H1 (cell line): Measurements from ENCODE around the gene IRF9. TPM values are rescaled to one million over a fixed set of nuclear protein-coding genes. Genes with fewer than 3 reads are reported as not detected.
"Not testable (repeated sequence)": the region's sequence is repeated elsewhere in the genome, so short reads cannot be mapped to it uniquely, and the experiment has no call there.

Experiments
- CTCF ChIA-PET: fragments of 300-600 bp; sonication (Branson Sonifier 250); formaldehyde crosslinking; loops from one replicate; lab custom pipeline; 2021; ENCODE audit not compliant: partially characterized antibody; lab: Charles Lee
- POLR2A ChIA-PET: fragments of 300-600 bp; sonication (Branson Sonifier 250); formaldehyde crosslinking; loops from one replicate; lab custom pipeline; 2021; ENCODE audit warnings: inconsistent platforms; ENCODE audit not compliant: partially characterized antibody; lab: Charles Lee
- DNase-seq, 2 experiments: peaks; one replicate each; pipeline versions ENCODE4 v3.0.0 to v3.0.0-alpha.2; 2010 to 2022; ENCODE audit warnings: low spot score in 2 of 2, low read depth in 1 of 2, mixed read lengths in 1 of 2
- FAIRE-seq: peaks from 2 replicates; lab custom pipeline; 2011; peaks lifted over from hg19 to GRCh38; lab: Jason Lieb, UNC
- H2AFZ ChIP-seq: 2 replicates; pipeline ENCODE4 v1.8.1; 2012; ENCODE audit warnings: low read length, inconsistent platforms
- H2AK5ac ChIP-seq: 2 replicates; pipeline ENCODE4 v1.6.1; 2013; ENCODE audit warnings: low read depth, low read length
- H2BK120ac ChIP-seq: replicated peaks from 2 replicates; pipeline ENCODE3; 2013; ENCODE audit warnings: low read depth, low read length, inconsistent platforms
- H2BK12ac ChIP-seq: 2 replicates; pipeline ENCODE4 v1.6.1; 2013; ENCODE audit warnings: low read depth, low read length
- H2BK15ac ChIP-seq: 2 replicates; pipeline ENCODE4 v1.6.1; 2013; ENCODE audit warnings: low read length
- H2BK20ac ChIP-seq: 2 replicates; pipeline ENCODE4 v1.6.1; 2013; ENCODE audit warnings: low read length
- H2BK5ac ChIP-seq: 2 replicates; pipeline ENCODE4 v1.6.1; 2013; ENCODE audit warnings: low read depth, low read length
- H3K14ac ChIP-seq: 2 replicates; pipeline ENCODE4 v1.6.1; 2013; ENCODE audit warnings: inconsistent platforms; ENCODE audit not compliant: insufficient read length
- H3K18ac ChIP-seq: 2 replicates; pipeline ENCODE4 v1.6.1; 2013; ENCODE audit warnings: low read length; ENCODE audit errors: extremely low read depth
- H3K23ac ChIP-seq: 2 replicates; pipeline ENCODE4 v1.6.1; 2013; ENCODE audit warnings: inconsistent platforms; ENCODE audit not compliant: insufficient read length
- H3K23me2 ChIP-seq: 2 replicates; pipeline ENCODE4 v1.6.1; 2013; ENCODE audit warnings: low read depth, low read length
- H3K27ac ChIP-seq: 2 replicates; pipeline ENCODE4 v1.6.1; 2011; ENCODE audit warnings: low read depth, low read length, inconsistent platforms
- H3K27me3 ChIP-seq, 4 experiments: replicated peaks in 1 of 4; 1 replicate in 1 of 4; 2 replicates in 3 of 4; pipeline versions ENCODE4 v1.6.1 to v1.8.1; 2011 to 2013; ENCODE audit warnings: low read length in 3 of 4, mild to moderate bottlenecking in 3 of 4, inconsistent platforms in 2 of 4, mixed read lengths in 2 of 4, moderate library complexity in 1 of 4; ENCODE audit not compliant: control insufficient read depth in 3 of 4, insufficient read depth in 3 of 4; ENCODE audit errors: extremely low read depth in 1 of 4
- H3K36me3 ChIP-seq, 4 experiments: 2 replicates each; pipeline versions ENCODE4 v1.6.1 to v1.8.1; 2011 to 2013; ENCODE audit warnings: mild to moderate bottlenecking in 4 of 4, low read length in 3 of 4, moderate library complexity in 2 of 4, control low read depth in 1 of 4, inconsistent platforms in 1 of 4; ENCODE audit not compliant: insufficient read depth in 4 of 4, control insufficient read depth in 2 of 4
- H3K4ac ChIP-seq: replicated peaks from 2 replicates; pipeline ENCODE3; 2013; ENCODE audit warnings: low read length, low read depth, mixed read lengths, inconsistent platforms; ENCODE audit not compliant: insufficient read length
- H3K4me1 ChIP-seq, 4 experiments: replicated peaks in 1 of 4; 1 replicate in 1 of 4; 2 replicates in 3 of 4; pipeline versions ENCODE4 v1.6.1 to v1.8.1; 2011 to 2013; ENCODE audit warnings: low read length in 3 of 4, inconsistent platforms in 2 of 4, mixed read lengths in 1 of 4; ENCODE audit not compliant: insufficient read depth in 4 of 4, control insufficient read depth in 3 of 4
- H3K4me2 ChIP-seq, 2 experiments: 2 replicates each; pipeline versions ENCODE4 v1.6.1 to v1.8.1; 2011 to 2013; ENCODE audit warnings: low read depth in 2 of 2, low read length in 2 of 2, control low read depth in 1 of 2, inconsistent platforms in 1 of 2, mild to moderate bottlenecking in 1 of 2; ENCODE audit not compliant: insufficient read depth in 1 of 2
- H3K4me3 ChIP-seq, 4 experiments: fragments of 200-600, 300-600 bp in 1 of 4; sonication (generic), shearing (Covaris generic), sonication (Bioruptor Twin) in 1 of 4; 2 replicates each; pipeline versions ENCODE4 v1.5.1 to v1.8.1; 2011 to 2016; ENCODE audit warnings: low read length in 4 of 4, low read depth in 3 of 4, control low read depth in 2 of 4, inconsistent platforms in 2 of 4, mild to moderate bottlenecking in 2 of 4, mixed read lengths in 1 of 4, moderate library complexity in 1 of 4; ENCODE audit not compliant: insufficient read depth in 2 of 4; ENCODE audit errors: extremely low read depth in 1 of 4
- H3K56ac ChIP-seq: replicated peaks from 2 replicates; pipeline ENCODE3; 2013; ENCODE audit warnings: low read depth, mild to moderate bottlenecking, mixed read lengths, low read length, inconsistent platforms; ENCODE audit not compliant: insufficient read length
- H3K79me1 ChIP-seq: 2 replicates; pipeline ENCODE4 v1.6.1; 2013; ENCODE audit warnings: low read depth, low read length, control low read depth
- H3K79me2 ChIP-seq, 2 experiments: 2 replicates each; pipeline versions ENCODE4 v1.6.1 to v1.8.1; 2012 to 2013; ENCODE audit warnings: low read length in 2 of 2, mild to moderate bottlenecking in 2 of 2, inconsistent platforms in 1 of 2; ENCODE audit not compliant: insufficient read depth in 2 of 2, control insufficient read depth in 1 of 2
- H3K9ac ChIP-seq, 4 experiments: replicated peaks in 1 of 4; 1 replicate in 1 of 4; 2 replicates in 3 of 4; pipeline versions ENCODE4 v1.6.1 to v1.8.1; 2011 to 2013; ENCODE audit warnings: low read depth in 3 of 4, low read length in 3 of 4, control low read depth in 2 of 4, mild to moderate bottlenecking in 2 of 4, moderate library complexity in 2 of 4, inconsistent platforms in 1 of 4; ENCODE audit errors: extremely low read depth in 1 of 4
- H3K9me3 ChIP-seq, 2 experiments: 2 replicates each; pipeline versions ENCODE4 v1.6.1 to v1.8.1; 2012 to 2013; ENCODE audit warnings: mild to moderate bottlenecking in 2 of 2, moderate library complexity in 2 of 2, control low read depth in 1 of 2, inconsistent platforms in 1 of 2, low read depth in 1 of 2, low read length in 1 of 2, mixed read lengths in 1 of 2; ENCODE audit not compliant: insufficient read depth in 2 of 2
- H4K20me1 ChIP-seq, 2 experiments: replicated peaks in 1 of 2; 2 replicates each; pipeline versions ENCODE3 to v1.8.1; 2011 to 2013; ENCODE audit warnings: inconsistent platforms in 2 of 2, low read length in 2 of 2, mild to moderate bottlenecking in 1 of 2; ENCODE audit not compliant: insufficient read depth in 2 of 2, control insufficient read depth in 1 of 2
- H4K5ac ChIP-seq: 2 replicates; pipeline ENCODE4 v1.6.1; 2013; ENCODE audit warnings: low read length, low read depth, mixed read lengths, inconsistent platforms; ENCODE audit not compliant: insufficient read length
- H4K8ac ChIP-seq: 2 replicates; pipeline ENCODE4 v1.8.0; 2013; ENCODE audit warnings: mild to moderate bottlenecking, moderate library complexity, low read length, inconsistent platforms; ENCODE audit not compliant: insufficient read depth; ENCODE audit errors: extremely low read depth
- H4K91ac ChIP-seq: replicated peaks from 2 replicates; pipeline ENCODE3; 2013; ENCODE audit warnings: low read length, mixed read lengths, inconsistent platforms; ENCODE audit not compliant: insufficient read length
- WGBS, 2 experiments: shearing (Covaris generic) in 1 of 2; methylation state at CpG; one replicate each; pipeline versions ENCODE4 v1.1.6 to v1.1.7; 2013 to 2015; ENCODE audit warnings: low lambda C conversion rate in 2 of 2, mixed read lengths in 2 of 2, inconsistent platforms in 1 of 2, low coverage in 1 of 2, missing lambda C conversion rate in 1 of 2; ENCODE audit not compliant: insufficient replicate concordance in 2 of 2, insufficient coverage in 1 of 2, insufficient read length in 1 of 2; ENCODE audit errors: extremely low coverage in 1 of 2, missing lambda C conversion rate in 1 of 2; 5-methylcytosine and 5-hydroxymethylcytosine counted together
- polyA plus RNA-seq, 7 experiments: library from polyadenylated mRNA; depleted of rRNA in 3 of 7; stranded (reverse) in 5 of 7; unstranded in 2 of 7; fragments of >200 nt in 5 of 7; fragments of 200-250 nt in 2 of 7; gene quantifications; 1 replicate in 5 of 7; 2 replicates in 1 of 7; 4 replicates in 1 of 7; pipeline versions ENCODE4 v1.2.1 to v1.2.3, GENCODE V29; 2011 to 2013; ENCODE audit warnings: missing spikeins in 2 of 7, mixed read lengths in 2 of 7
- total RNA-seq: library from RNA; stranded (reverse); fragmentation: NEBNext Ultra II Directional; extraction: Animal tissue kit (Norgen Biotek cat#: 25700); gene quantifications from 2 replicates; pipeline ENCODE4 v1.2.1, GENCODE V29; 2021

The IRF9 gene
- total and polyA plus RNA-seq, 2 of the 8 experiments (the other 6 are each of a cell fraction or from before 2014, with no cell fraction given): 11.4 to 13.2 TPM

GRCh38 chr14:24202538-24202937 is 41.5 kb downstream of the IRF9 start:
- H3K79me1 ChIP-seq, H2BK15ac ChIP-seq, DNase-seq, FAIRE-seq, H2AFZ ChIP-seq, H2BK20ac ChIP-seq, H3K56ac ChIP-seq, H4K5ac ChIP-seq, H3K9ac ChIP-seq, H3K18ac ChIP-seq, H3K23me2 ChIP-seq, H2BK12ac ChIP-seq, H3K9me3 ChIP-seq, H4K20me1 ChIP-seq, H3K79me2 ChIP-seq, H2AK5ac ChIP-seq, H4K91ac ChIP-seq, H3K23ac ChIP-seq, H3K4me1 ChIP-seq, H2BK120ac ChIP-seq, H3K4ac ChIP-seq, H3K14ac ChIP-seq, H3K27me3 ChIP-seq, H4K8ac ChIP-seq: not testable (repeated sequence)
- peak overlapping the region; percentile 63; the same call in 1 of the 2 replicates for H3K27ac ChIP-seq
- H3K4me3 ChIP-seq: peak overlapping the region in 1 of 4 experiments; percentile 36; a peak in 2 of 8 replicates
- H2BK5ac ChIP-seq: 0 out of 2 replicates have a peak overlapping the region, but pooled peaks have one; percentile 89
- ChIA-PET CTCF (interaction anchor here (1.0 to 2.3 kb wide), 2 partner anchors 12 to 14 kb away, joined by 3 to 9 read pairs; partner anchors contain the start of gene CHMP4A), POLR2A (interaction anchor here (0.9 to 5.0 kb wide), 7 partner anchors 11 to 40 kb away, joined by 3 to 24 read pairs (median 6); partner anchors contain the start of genes CHMP4A, IPO4, MDP1 and REC8)
- H3K4me2 ChIP-seq: peak overlapping the region; percentile 38 to 45; a peak in 1 of 4 replicates
- peaks cover 9 to 34% (median 22%) of the 10 kb centered on the region in 4 experiments; a peak in 7 of 8 replicates for H3K36me3 ChIP-seq
- 45% methylated on average over 8 of the region's 8 CpGs; no CpG with 5 or more reads in 1 of the 2 experiments for WGBS, 2 experiments
